Astrocyte (in vitro differentiated cells and primary cell): Measurements from ENCODE around the gene HSD17B2. TPM values are rescaled to one million over a fixed set of nuclear protein-coding genes. Genes with fewer than 3 reads are reported as not detected.

ENCODE experiments used
- DNase-seq: peaks from one replicate; pipeline ENCODE4 v3.0.0-alpha.2; 2010; ENCODE audit warnings: low read depth
- FAIRE-seq: peaks from 2 replicates; lab custom pipeline; 2011; peaks lifted over from hg19 to GRCh38; lab: Jason Lieb, UNC
- H2AFZ ChIP-seq: 2 replicates; pipeline ENCODE4 v1.6.0; 2012; ENCODE audit warnings: low read depth, low read length, inconsistent platforms
- H3K27ac ChIP-seq: 2 replicates; pipeline ENCODE4 v1.5.1; 2011; ENCODE audit warnings: low read depth, low read length, inconsistent platforms
- H3K27me3 ChIP-seq: 2 replicates; pipeline ENCODE4 v1.6.0; 2011; ENCODE audit warnings: low read length, inconsistent platforms; ENCODE audit not compliant: insufficient read depth
- H3K36me3 ChIP-seq: 2 replicates; pipeline ENCODE4 v1.5.1; 2011; ENCODE audit warnings: low read length, inconsistent platforms; ENCODE audit not compliant: insufficient read depth
- H3K4me1 ChIP-seq: 2 replicates; pipeline ENCODE4 v1.5.1; 2011; ENCODE audit warnings: low read length, inconsistent platforms; ENCODE audit not compliant: insufficient read depth
- H3K4me2 ChIP-seq: 2 replicates; pipeline ENCODE4 v1.6.0; 2012; ENCODE audit warnings: low read length, inconsistent platforms
- H3K4me3 ChIP-seq: 2 replicates; pipeline ENCODE4 v1.5.1; 2011; ENCODE audit warnings: low read depth, mild to moderate bottlenecking, low read length, inconsistent platforms; ENCODE audit not compliant: insufficient read depth
- H3K79me2 ChIP-seq: 2 replicates; pipeline ENCODE4 v1.6.0; 2012; ENCODE audit warnings: mild to moderate bottlenecking, low read length, inconsistent platforms; ENCODE audit not compliant: insufficient read depth
- H3K9ac ChIP-seq: 2 replicates; pipeline ENCODE4 v1.6.0; 2012; ENCODE audit warnings: mild to moderate bottlenecking, low read length, inconsistent platforms
- H3K9me3 ChIP-seq: 2 replicates; pipeline ENCODE4 v1.5.1; 2012; ENCODE audit warnings: low read depth, mild to moderate bottlenecking, low read length, inconsistent platforms; ENCODE audit not compliant: insufficient read depth
- H4K20me1 ChIP-seq: 2 replicates; pipeline ENCODE4 v1.6.0; 2012; ENCODE audit warnings: low read length, inconsistent platforms; ENCODE audit not compliant: insufficient read depth
- H3K27ac Mint-ChIP-seq: one replicate; pipeline ENCODE4 v1.8.0; 2021; ENCODE audit warnings: mild to moderate bottlenecking, mixed read lengths; ENCODE audit not compliant: unreplicated experiment
- H3K27me3 Mint-ChIP-seq: one replicate; pipeline ENCODE4 v1.8.0; 2021; ENCODE audit warnings: low read depth, mixed read lengths; ENCODE audit not compliant: unreplicated experiment
- H3K36me3 Mint-ChIP-seq: one replicate; pipeline ENCODE4 v1.8.0; 2021; ENCODE audit warnings: low read depth, mixed read lengths; ENCODE audit not compliant: unreplicated experiment
- H3K4me1 Mint-ChIP-seq: one replicate; pipeline ENCODE4 v1.8.0; 2021; ENCODE audit warnings: low read depth, mixed read lengths; ENCODE audit not compliant: unreplicated experiment
- H3K4me3 Mint-ChIP-seq: one replicate; pipeline ENCODE4 v1.8.0; 2021; ENCODE audit warnings: mild to moderate bottlenecking, moderate library complexity, mixed read lengths; ENCODE audit not compliant: unreplicated experiment
- H3K9me3 Mint-ChIP-seq: one replicate; pipeline ENCODE4 v1.8.0; 2021; ENCODE audit warnings: mild to moderate bottlenecking, mixed read lengths; ENCODE audit not compliant: unreplicated experiment
- EZH2 ChIP-seq: IDR thresholded peaks from 2 replicates; pipeline ENCODE4 v1.6.1; 2012; ENCODE audit warnings: mild to moderate bottlenecking, low read length, inconsistent platforms; ENCODE audit not compliant: insufficient read depth
- total RNA-seq: library from RNA; stranded (reverse); gene quantifications from 2 replicates; pipeline ENCODE4 v1.2.1, GENCODE V29; 2021
- TF ChIP-seq, protein P1 (sequence below): IDR thresholded peaks from 2 replicates; pipeline ENCODE4 v1.5.1; 2011; ENCODE audit warnings: low read depth, mild to moderate bottlenecking, inconsistent platforms, low read length, moderate library complexity; ENCODE audit not compliant: insufficient read depth

Gene HSD17B2
- total RNA-seq, 1 donor from 2014 or later = 0.20 TPM

DNA sequence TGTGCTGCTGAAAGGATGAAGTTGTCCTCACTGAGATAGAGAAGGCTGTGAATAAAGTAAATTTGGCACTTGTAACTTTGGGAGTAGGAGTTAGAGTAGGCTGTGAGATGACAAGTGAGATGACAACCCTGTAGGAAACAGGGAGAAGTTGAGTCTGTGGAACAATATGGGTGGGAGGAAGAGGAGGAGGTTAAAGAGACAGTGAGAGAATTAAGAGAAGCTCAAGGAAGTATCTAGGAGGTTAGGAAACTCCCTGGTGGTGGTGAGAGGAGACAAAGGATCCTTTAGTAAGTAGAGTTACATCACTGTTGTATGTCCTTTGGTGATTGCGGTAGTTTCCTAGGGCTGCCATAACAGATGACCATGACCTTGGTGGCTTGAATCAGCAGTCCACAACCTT is 10.7 kb upstream of the HSD17B2 start:
- Histone ChIP-seq H4K20me1 (no peaks in the 10 kb centered on the region), H3K79me2 (no peaks in the 10 kb centered on the region), H3K4me2 (no peak overlapping the region), H2AFZ (no peak overlapping the region), H3K27me3 (peaks cover 15% of the 10 kb centered on the region), H3K9ac (no peak overlapping the region), H3K4me1 (no peaks in the 10 kb centered on the region), H3K4me3 (no peak overlapping the region), H3K27ac (no peak overlapping the region), H3K36me3 (no peaks in the 10 kb centered on the region), H3K9me3 (no peaks in the 10 kb centered on the region)
- no peak for TF ChIP-seq EZH2
- TF ChIP-seq, protein P1, sequence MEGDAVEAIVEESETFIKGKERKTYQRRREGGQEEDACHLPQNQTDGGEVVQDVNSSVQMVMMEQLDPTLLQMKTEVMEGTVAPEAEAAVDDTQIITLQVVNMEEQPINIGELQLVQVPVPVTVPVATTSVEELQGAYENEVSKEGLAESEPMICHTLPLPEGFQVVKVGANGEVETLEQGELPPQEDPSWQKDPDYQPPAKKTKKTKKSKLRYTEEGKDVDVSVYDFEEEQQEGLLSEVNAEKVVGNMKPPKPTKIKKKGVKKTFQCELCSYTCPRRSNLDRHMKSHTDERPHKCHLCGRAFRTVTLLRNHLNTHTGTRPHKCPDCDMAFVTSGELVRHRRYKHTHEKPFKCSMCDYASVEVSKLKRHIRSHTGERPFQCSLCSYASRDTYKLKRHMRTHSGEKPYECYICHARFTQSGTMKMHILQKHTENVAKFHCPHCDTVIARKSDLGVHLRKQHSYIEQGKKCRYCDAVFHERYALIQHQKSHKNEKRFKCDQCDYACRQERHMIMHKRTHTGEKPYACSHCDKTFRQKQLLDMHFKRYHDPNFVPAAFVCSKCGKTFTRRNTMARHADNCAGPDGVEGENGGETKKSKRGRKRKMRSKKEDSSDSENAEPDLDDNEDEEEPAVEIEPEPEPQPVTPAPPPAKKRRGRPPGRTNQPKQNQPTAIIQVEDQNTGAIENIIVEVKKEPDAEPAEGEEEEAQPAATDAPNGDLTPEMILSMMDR = no peak
- H3K27me3 Mint-ChIP-seq = peaks cover 23% of the 10 kb centered on the region
- H3K36me3 Mint-ChIP-seq = no peaks in the 10 kb centered on the region
- H3K27ac Mint-ChIP-seq = no peak overlapping the region
- no peak for FAIRE-seq
- H3K4me3 Mint-ChIP-seq = no peak overlapping the region
- no peaks in the 10 kb centered on the region for H3K4me1 Mint-ChIP-seq
- H3K9me3 Mint-ChIP-seq = no peaks in the 10 kb centered on the region
- no peak for DNase-seq

DNA sequence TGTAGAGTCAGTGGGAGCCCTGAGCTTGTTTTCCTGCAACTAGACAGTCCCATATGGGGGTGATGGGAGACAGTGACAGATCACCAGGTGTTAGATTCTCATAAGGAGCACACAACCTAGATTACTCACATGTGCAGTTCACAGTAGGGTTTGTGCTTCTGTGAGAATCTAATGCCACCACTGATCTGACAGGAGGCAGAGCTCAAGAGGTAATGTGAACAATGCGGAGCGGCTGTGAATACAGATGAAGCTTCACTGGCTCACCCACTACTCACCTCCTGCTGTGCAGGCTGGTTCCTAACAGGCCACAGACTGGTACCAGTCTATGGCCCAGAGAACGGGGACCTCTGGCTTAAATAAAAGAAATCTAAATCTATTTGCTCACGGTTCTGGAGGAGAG is 10.2 kb upstream of the HSD17B2 start:
- H3K4me2 ChIP-seq = no peak overlapping the region
- H3K9ac ChIP-seq = no peak overlapping the region
- Mint-ChIP-seq H3K27ac (no peak overlapping the region), H3K36me3 (no peaks in the 10 kb centered on the region), H3K4me1 (no peaks in the 10 kb centered on the region), H3K4me3 (no peak overlapping the region), H3K9me3 (no peaks in the 10 kb centered on the region), H3K27me3 (peaks cover 19% of the 10 kb centered on the region)
- no peak overlapping the region for H3K4me3 ChIP-seq
- no peaks in the 10 kb centered on the region for H3K9me3 ChIP-seq
- no peak overlapping the region for H2AFZ ChIP-seq
- DNase-seq = no peak
- no peak overlapping the region for H3K27ac ChIP-seq
- no peak for FAIRE-seq
- H3K4me1 ChIP-seq = no peaks in the 10 kb centered on the region
- H3K79me2 ChIP-seq = no peaks in the 10 kb centered on the region
- H4K20me1 ChIP-seq = no peaks in the 10 kb centered on the region
- TF ChIP-seq, protein P1 = no peak
- TF ChIP-seq EZH2 = no peak
- H3K27me3 ChIP-seq = peaks cover 13% of the 10 kb centered on the region
- H3K36me3 ChIP-seq = no peaks in the 10 kb centered on the region

- no peak for DNase-seq
- FAIRE-seq = no peak
- Histone ChIP-seq H3K4me2 (no peak overlapping the region), H2AFZ (peak overlapping the region; percentile 9), H3K36me3 (no peaks in the 10 kb centered on the region), H3K9me3 (no peaks in the 10 kb centered on the region), H3K27me3 (peaks cover 10% of the 10 kb centered on the region), H3K4me1 (peaks cover 4% of the 10 kb centered on the region), H3K27ac (no peak overlapping the region), H3K9ac (no peak overlapping the region), H3K4me3 (no peak overlapping the region), H3K79me2 (no peaks in the 10 kb centered on the region), H4K20me1 (no peaks in the 10 kb centered on the region)
- no peaks in the 10 kb centered on the region for H3K4me1 Mint-ChIP-seq
- TF ChIP-seq, protein P1 = no peak
- no peak for TF ChIP-seq EZH2
- no peak overlapping the region for H3K4me3 Mint-ChIP-seq
- peaks cover 17% of the 10 kb centered on the region for H3K27me3 Mint-ChIP-seq
- H3K9me3 Mint-ChIP-seq = no peaks in the 10 kb centered on the region
- no peaks in the 10 kb centered on the region for H3K36me3 Mint-ChIP-seq
- no peak overlapping the region for H3K27ac Mint-ChIP-seq
These were observed 7.4 kb upstream of the HSD17B2 start for GRCh38 chr16:82027629-82028064.
